NCI-H2107 (cell line): Measurements from ENCODE around the gene KCNIP1.

ENCODE experiments used
- DNase-seq: peaks from one replicate; lab custom pipeline; 2025; lab: John Stamatoyannopoulos, UW

The KCNIP1 gene

GRCh38 chr5:170716396-170716795 lies 212.6 kb downstream of the KCNIP1 start:
- DNase-seq, result no peak

- no peak for DNase-seq
These were observed 215.7 kb downstream of the KCNIP1 start for GRCh38 chr5:170719551-170719950.

GRCh38 chr5:170720179-170720578 lies 216.4 kb downstream of the KCNIP1 start:
- no peak for DNase-seq

GRCh38 chr5:170720984-170721383 lies 217.2 kb downstream of the KCNIP1 start:
- DNase-seq, result no peak

- no peak for DNase-seq
These were observed 217.9 kb downstream of the KCNIP1 start for GRCh38 chr5:170721681-170722080.

- no peak for DNase-seq
These were observed 218.5 kb downstream of the KCNIP1 start for GRCh38 chr5:170722316-170722715.

GRCh38 chr5:170731052-170731451 lies 227.2 kb downstream of the KCNIP1 start:
- DNase-seq, result no peak

GRCh38 chr5:170732685-170733084 lies 228.9 kb downstream of the KCNIP1 start:
- no peak for DNase-seq

GRCh38 chr5:170736966-170737365 lies 233.1 kb downstream of the KCNIP1 start:
- DNase-seq, result no peak

- DNase-seq, result no peak
These were observed 233.8 kb downstream of the KCNIP1 start for GRCh38 chr5:170737591-170737990.

- DNase-seq, result no peak
These were observed 235.0 kb downstream of the KCNIP1 start for GRCh38 chr5:170738840-170739239.

GRCh38 chr5:170739446-170739845 lies 235.6 kb downstream of the KCNIP1 start:
- no peak for DNase-seq

GRCh38 chr5:170740551-170741205 lies 236.9 kb downstream of the KCNIP1 start:
- no peak for DNase-seq

GRCh38 chr5:170741801-170742200 lies 238.0 kb downstream of the KCNIP1 start:
- no peak for DNase-seq

GRCh38 chr5:170743876-170744212 lies 240.0 kb downstream of the KCNIP1 start:
- no peak for DNase-seq

- DNase-seq, result no peak
These were observed 241.8 kb downstream of the KCNIP1 start for GRCh38 chr5:170745481-170746071.

- DNase-seq, result no peak
These were observed 242.5 kb downstream of the KCNIP1 start for GRCh38 chr5:170746075-170746960.

- DNase-seq, result no peak
These were observed 243.1 kb downstream of the KCNIP1 start for GRCh38 chr5:170746961-170747340.

GRCh38 chr5:170747357-170747756 lies 243.5 kb downstream of the KCNIP1 start:
- no peak for DNase-seq

GRCh38 chr5:170747851-170748250 lies 244.0 kb downstream of the KCNIP1 start:
- no peak for DNase-seq

GRCh38 chr5:170748951-170749471 lies 245.2 kb downstream of the KCNIP1 start:
- no peak for DNase-seq

GRCh38 chr5:170749911-170750431 lies 246.2 kb downstream of the KCNIP1 start:
- no peak for DNase-seq

- no peak for DNase-seq
These were observed 247.0 kb downstream of the KCNIP1 start for GRCh38 chr5:170750791-170751190.
